ENCODE results near the gene TEDC2. TPM values are rescaled to one million over a fixed set of nuclear protein-coding genes. Genes with fewer than 3 reads are reported as not detected.
A peak's percentile ranks its signal among the peaks of the same experiment; 100 is the strongest.

Gene TEDC2
- total RNA-seq, 4 donors from 2014 or later = 1.1 to 12.3 (median 4.4) TPM

- DNase-seq = no peak
These were observed 47.2 kb downstream of the TEDC2 start for GRCh38 chr16:2507052-2507659.

GRCh38 chr16:2507665-2508064 lies 47.8 kb downstream of the TEDC2 start:
- no peak for DNase-seq
- 74 to 92% methylated on average over 3 to 5 of the region's 11 CpGs for WGBS, 2 donors
- H3K9me3 ChIP-seq = no peaks in the 10 kb centered on the region
- intact Hi-C loops (cut with DNase I) = no loop called here
- H3K4me1 ChIP-seq = peaks cover 3 to 28% (median 6%) of the 10 kb centered on the region in 3 donors
- TF ChIP-seq CTCF (IDR thresholded peaks at IDR 0.05) (no peak), POLR2A (IDR thresholded peaks at IDR 0.05) (no peak)
- peak overlapping the region in 3 of 4 donors; percentile 39 to 68 (median 55) for H3K27ac ChIP-seq
- no peak overlapping the region for H3K4me3 ChIP-seq
- no peaks in the 10 kb centered on the region for H3K36me3 ChIP-seq
- no peaks in the 10 kb centered on the region for H3K27me3 ChIP-seq

More at GRCh38 chr16:2507052-2507659, 47.2 kb downstream of the TEDC2 start:
- Histone ChIP-seq H3K36me3 (no peaks in the 10 kb centered on the region), H3K4me3 (no peak overlapping the region), H3K4me1 (peaks cover 3 to 28% (median 9%) of the 10 kb centered on the region in 3 donors), H3K27ac (peak overlapping the region in 3 of 4 donors; percentile 39 to 68 (median 55)), H3K27me3 (no peaks in the 10 kb centered on the region), H3K9me3 (no peaks in the 10 kb centered on the region)
- WGBS, 2 donors = 59 to 71% methylated on average over 9 to 12 of the region's 14 CpGs
- intact Hi-C loops (cut with DNase I) = no loop called here
- peak in 1 of 4 donors; percentile 42 for TF ChIP-seq POLR2A (IDR thresholded peaks at IDR 0.05)
- no peak for TF ChIP-seq CTCF (IDR thresholded peaks at IDR 0.05)

GRCh38 chr16:2508722-2509400 lies 49.0 kb downstream of the TEDC2 start:
- Histone ChIP-seq H3K4me1 (peaks cover 10 to 29% (median 11%) of the 10 kb centered on the region in 3 donors), H3K4me3 (no peak overlapping the region), H3K9me3 (no peaks in the 10 kb centered on the region), H3K27ac (peak overlapping the region in 1 of 4 donors; percentile 68), H3K36me3 (no peaks in the 10 kb centered on the region), H3K27me3 (no peaks in the 10 kb centered on the region)
- intact Hi-C loops (cut with DNase I) = no loop called here
- DNase-seq = no peak
- no peak for TF ChIP-seq CTCF (IDR thresholded peaks at IDR 0.05)
- TF ChIP-seq POLR2A (IDR thresholded peaks at IDR 0.05) = no peak
- WGBS, 2 donors = 77 to 87% methylated on average over 5 to 17 of the region's 18 CpGs

- TF ChIP-seq POLR2A (IDR thresholded peaks at IDR 0.05) (no peak), CTCF (IDR thresholded peaks at IDR 0.05) (no peak)
- Histone ChIP-seq H3K9me3 (no peaks in the 10 kb centered on the region), H3K4me1 (peaks cover 22 to 45% (median 24%) of the 10 kb centered on the region in 3 donors), H3K36me3 (no peaks in the 10 kb centered on the region), H3K4me3 (no peak overlapping the region), H3K27me3 (no peaks in the 10 kb centered on the region), H3K27ac (no peak overlapping the region)
- intact Hi-C loops (cut with DNase I) = no loop called here
- DNase-seq = no peak
- WGBS, 2 donors = 39 to 51% methylated on average over 15 to 23 of the region's 24 CpGs
These were observed 51.4 kb downstream of the TEDC2 start for GRCh38 chr16:2511128-2511800.
